ENCODE measurements around the gene CTDSPL. TPM values are rescaled to one million over a fixed set of nuclear protein-coding genes. Genes with fewer than 3 reads are reported as not detected.

CTDSPL gene
- total RNA-seq, 1 experiment from 2014 or later = not detected

DNA sequence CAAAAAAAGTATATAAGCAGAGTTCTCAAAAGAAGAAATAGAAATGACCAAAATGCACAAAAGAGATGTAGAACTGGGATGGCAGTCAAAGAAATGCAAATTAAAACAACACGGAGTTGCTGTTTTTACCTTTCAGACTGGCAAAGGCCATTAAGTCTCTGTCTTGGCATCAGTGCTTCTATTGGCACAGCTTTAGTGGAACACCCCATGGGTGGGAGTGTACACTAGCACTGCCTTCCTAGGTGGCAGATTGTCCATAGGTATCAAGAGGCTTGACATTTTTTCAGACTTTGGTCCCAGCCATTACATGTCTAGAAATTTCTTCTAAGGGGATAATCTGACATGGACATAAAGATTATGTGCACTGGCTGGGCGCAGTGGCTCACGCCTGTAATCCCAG, 70.8 kb downstream of the CTDSPL start:
- no peak overlapping the region for H2AFZ ChIP-seq (ENCODE audit: low read length)
- no peak for DNase-seq
- no peaks in the 10 kb centered on the region for H3K27me3 ChIP-seq (ENCODE audit: low read length)
- no peak overlapping the region for H3K4me3 ChIP-seq (ENCODE audit: low read length)
- no peaks in the 10 kb centered on the region for H3K9me2 ChIP-seq (replicated peaks; ENCODE audit: insufficient read depth, low read length)
- H3K9ac ChIP-seq (ENCODE audit: low read length) = no peak overlapping the region
- no peaks in the 10 kb centered on the region for H3K4me1 ChIP-seq (ENCODE audit: low read length)
- no peaks in the 10 kb centered on the region for H3K36me3 ChIP-seq (ENCODE audit: insufficient read depth, low read length)
- no peaks in the 10 kb centered on the region for H4K20me1 ChIP-seq (ENCODE audit: insufficient read depth, low read depth, low read length)
- H3K79me2 ChIP-seq (ENCODE audit: low read length) = no peaks in the 10 kb centered on the region
- H3K27ac ChIP-seq (ENCODE audit: low read length) = no peak overlapping the region
- no peaks in the 10 kb centered on the region for H3K9me3 ChIP-seq (ENCODE audit: low read length)
- H3K4me2 ChIP-seq (ENCODE audit: low read depth, low read length, poor library complexity, severe bottlenecking) = no peak overlapping the region

DNA sequence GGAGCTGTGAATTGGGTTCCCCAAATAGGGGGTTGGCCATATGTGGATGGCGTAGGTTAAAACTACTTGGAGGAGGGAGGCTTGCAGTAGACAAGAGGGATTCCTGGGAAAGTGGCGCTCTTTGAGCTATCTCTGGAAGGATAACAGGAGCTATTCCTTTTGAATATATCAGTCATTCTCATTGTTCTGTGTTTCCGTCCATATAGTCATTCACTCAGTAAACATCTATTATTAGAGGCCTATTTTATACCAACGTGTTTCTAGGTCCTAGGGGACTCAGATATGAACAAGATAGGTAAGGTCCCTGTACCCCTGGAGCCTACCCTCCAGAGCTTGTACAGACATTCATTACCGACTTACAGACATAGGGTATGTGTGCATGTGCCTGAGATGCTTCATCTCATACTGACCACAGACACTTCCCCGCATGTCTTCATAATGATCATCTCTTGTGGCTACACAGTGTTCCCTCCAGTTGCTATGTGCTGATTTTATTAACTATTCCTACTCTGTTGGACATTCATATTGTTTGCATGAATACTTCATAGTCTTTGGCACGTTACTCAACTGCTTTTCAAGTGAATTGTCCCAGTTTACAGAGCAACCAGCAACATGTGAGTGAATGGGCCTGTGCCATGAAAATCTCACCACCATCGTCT, 73.1 kb downstream of the CTDSPL start:
- no peak overlapping the region for H3K4me3 ChIP-seq (ENCODE audit: low read length)
- no peaks in the 10 kb centered on the region for H3K79me2 ChIP-seq (ENCODE audit: low read length)
- no peak overlapping the region for H2AFZ ChIP-seq (ENCODE audit: low read length)
- H3K9me2 ChIP-seq (replicated peaks; ENCODE audit: insufficient read depth, low read length) = no peaks in the 10 kb centered on the region
- H4K20me1 ChIP-seq (ENCODE audit: insufficient read depth, low read depth, low read length) = no peaks in the 10 kb centered on the region
- no peak overlapping the region for H3K27ac ChIP-seq (ENCODE audit: low read length)
- no peak for DNase-seq
- H3K36me3 ChIP-seq (ENCODE audit: insufficient read depth, low read length) = no peaks in the 10 kb centered on the region
- H3K4me2 ChIP-seq (ENCODE audit: low read depth, low read length, poor library complexity, severe bottlenecking) = no peak overlapping the region
- no peaks in the 10 kb centered on the region for H3K9me3 ChIP-seq (ENCODE audit: low read length)
- H3K27me3 ChIP-seq (ENCODE audit: low read length) = no peaks in the 10 kb centered on the region
- no peaks in the 10 kb centered on the region for H3K4me1 ChIP-seq (ENCODE audit: low read length)
- no peak overlapping the region for H3K9ac ChIP-seq (ENCODE audit: low read length)

DNA sequence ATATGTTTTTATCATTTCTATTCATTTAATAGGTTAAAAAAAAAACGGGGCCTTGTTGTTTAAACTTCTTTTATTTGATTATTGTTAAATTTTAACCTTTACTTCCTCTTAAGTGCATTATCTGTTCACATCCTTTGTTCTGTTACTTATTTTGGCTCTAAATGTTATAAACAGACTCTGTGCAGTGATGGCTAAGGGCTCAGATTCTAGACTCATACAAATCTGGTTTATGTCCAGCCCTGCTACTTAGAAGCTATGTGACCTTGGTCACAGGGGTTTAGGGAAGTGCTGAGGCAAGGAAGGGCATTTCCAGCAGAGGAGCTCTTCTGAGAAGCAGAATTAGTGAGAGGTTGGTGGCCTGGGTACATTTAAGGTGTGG, 73.6 kb downstream of the CTDSPL start:
- no peaks in the 10 kb centered on the region for H3K79me2 ChIP-seq (ENCODE audit: low read length)
- no peak overlapping the region for H2AFZ ChIP-seq (ENCODE audit: low read length)

DNA sequence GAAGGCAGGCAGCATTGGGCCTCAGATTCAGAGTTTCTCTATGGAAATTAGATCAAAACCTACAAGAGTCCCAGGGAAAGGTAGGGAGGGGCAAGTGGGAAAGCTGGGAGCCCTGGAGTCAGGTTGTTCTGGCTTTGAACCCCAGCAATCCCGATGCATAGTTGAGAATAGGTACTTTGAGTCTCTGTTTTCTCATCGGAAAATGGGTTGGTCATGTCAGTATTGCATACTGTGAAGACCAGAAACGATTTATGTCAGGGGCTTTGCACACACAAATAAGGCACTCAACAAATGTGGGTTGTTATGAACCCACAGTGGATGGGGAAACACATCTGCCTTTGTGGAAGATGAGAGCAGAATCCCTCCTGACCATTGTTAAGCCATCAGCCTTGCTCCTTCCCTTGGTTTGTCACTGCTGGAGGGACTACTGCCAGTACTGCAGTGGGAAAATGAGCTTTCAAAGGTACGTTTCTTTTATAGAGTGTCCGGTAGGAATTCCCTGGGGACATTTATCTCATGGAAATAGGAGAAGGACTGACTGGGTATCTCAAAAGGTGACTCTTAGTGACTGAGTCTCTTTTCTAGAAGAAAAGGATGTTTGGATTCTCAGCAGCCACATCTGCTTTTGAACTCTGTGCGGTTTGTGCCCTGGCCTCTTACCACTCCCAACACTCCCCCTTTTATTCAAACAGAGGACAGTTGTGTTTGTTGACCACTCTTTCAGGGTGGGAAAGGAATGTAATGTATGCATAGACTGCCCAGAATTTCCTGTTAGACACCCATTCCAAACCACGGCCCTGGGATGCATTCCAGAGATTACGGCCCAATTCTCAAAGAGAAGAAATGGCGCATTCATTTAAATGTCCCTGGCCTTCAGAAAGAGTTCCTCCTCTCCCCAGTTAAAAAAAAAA, 74.3 kb downstream of the CTDSPL start:
- no peak overlapping the region for H3K4me3 ChIP-seq (ENCODE audit: low read length)
- no peak overlapping the region for H3K4me2 ChIP-seq (ENCODE audit: low read depth, low read length, poor library complexity, severe bottlenecking)
- H4K20me1 ChIP-seq (ENCODE audit: insufficient read depth, low read depth, low read length) = no peaks in the 10 kb centered on the region
- no peaks in the 10 kb centered on the region for H3K27me3 ChIP-seq (ENCODE audit: low read length)
- H2AFZ ChIP-seq (ENCODE audit: low read length) = no peak overlapping the region
- no peak for DNase-seq
- H3K9me2 ChIP-seq (replicated peaks; ENCODE audit: insufficient read depth, low read length) = no peaks in the 10 kb centered on the region
- H3K36me3 ChIP-seq (ENCODE audit: insufficient read depth, low read length) = no peaks in the 10 kb centered on the region
- no peaks in the 10 kb centered on the region for H3K79me2 ChIP-seq (ENCODE audit: low read length)
- H3K9me3 ChIP-seq (ENCODE audit: low read length) = no peaks in the 10 kb centered on the region
- H3K27ac ChIP-seq (ENCODE audit: low read length) = no peak overlapping the region
- H3K4me1 ChIP-seq (ENCODE audit: low read length) = no peaks in the 10 kb centered on the region
- H3K9ac ChIP-seq (ENCODE audit: low read length) = no peak overlapping the region

More for the DNA sequence above, 73.6 kb downstream of the CTDSPL start:
- no peak for DNase-seq
- Histone ChIP-seq H3K4me2 (ENCODE audit: low read depth, low read length, poor library complexity, severe bottlenecking) (no peak overlapping the region), H4K20me1 (ENCODE audit: insufficient read depth, low read depth, low read length) (no peaks in the 10 kb centered on the region), H3K36me3 (ENCODE audit: insufficient read depth, low read length) (no peaks in the 10 kb centered on the region), H3K9me3 (ENCODE audit: low read length) (no peaks in the 10 kb centered on the region), H3K4me3 (ENCODE audit: low read length) (no peak overlapping the region), H3K27ac (ENCODE audit: low read length) (no peak overlapping the region), H3K4me1 (ENCODE audit: low read length) (no peaks in the 10 kb centered on the region), H3K9ac (ENCODE audit: low read length) (no peak overlapping the region), H3K9me2 (replicated peaks; ENCODE audit: insufficient read depth, low read length) (no peaks in the 10 kb centered on the region), H3K27me3 (ENCODE audit: low read length) (no peaks in the 10 kb centered on the region)

DNA sequence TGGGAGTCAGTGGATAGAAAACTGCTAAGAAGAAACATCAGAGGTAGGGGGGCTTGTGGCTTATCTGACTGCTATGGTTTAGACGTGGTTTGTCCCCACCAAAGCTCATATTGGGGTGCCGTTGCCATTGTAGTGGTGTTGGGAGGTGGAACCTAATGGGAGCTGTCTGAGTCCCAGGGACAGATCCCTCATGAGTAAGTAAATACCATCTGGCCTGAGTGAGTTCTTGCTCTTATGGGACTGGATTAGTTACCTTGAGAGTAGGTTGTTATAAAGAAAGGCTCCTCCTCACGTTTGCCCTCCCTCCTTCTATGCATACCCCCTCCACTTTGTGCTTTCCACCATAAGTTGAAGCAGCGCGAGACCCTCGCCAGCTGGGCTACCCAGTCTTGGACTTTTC, 75.5 kb downstream of the CTDSPL start:
- no peak overlapping the region for H3K27ac ChIP-seq (ENCODE audit: low read length)
- H3K4me3 ChIP-seq (ENCODE audit: low read length) = no peak overlapping the region
- no peak overlapping the region for H3K9ac ChIP-seq (ENCODE audit: low read length)
- H4K20me1 ChIP-seq (ENCODE audit: insufficient read depth, low read depth, low read length) = no peaks in the 10 kb centered on the region
- H2AFZ ChIP-seq (ENCODE audit: low read length) = no peak overlapping the region
- no peaks in the 10 kb centered on the region for H3K27me3 ChIP-seq (ENCODE audit: low read length)
- no peaks in the 10 kb centered on the region for H3K9me3 ChIP-seq (ENCODE audit: low read length)
- DNase-seq = no peak
- no peak overlapping the region for H3K4me2 ChIP-seq (ENCODE audit: low read depth, low read length, poor library complexity, severe bottlenecking)
- no peaks in the 10 kb centered on the region for H3K79me2 ChIP-seq (ENCODE audit: low read length)
- H3K4me1 ChIP-seq (ENCODE audit: low read length) = no peaks in the 10 kb centered on the region
- H3K36me3 ChIP-seq (ENCODE audit: insufficient read depth, low read length) = no peaks in the 10 kb centered on the region
- H3K9me2 ChIP-seq (replicated peaks; ENCODE audit: insufficient read depth, low read length) = no peaks in the 10 kb centered on the region

DNA sequence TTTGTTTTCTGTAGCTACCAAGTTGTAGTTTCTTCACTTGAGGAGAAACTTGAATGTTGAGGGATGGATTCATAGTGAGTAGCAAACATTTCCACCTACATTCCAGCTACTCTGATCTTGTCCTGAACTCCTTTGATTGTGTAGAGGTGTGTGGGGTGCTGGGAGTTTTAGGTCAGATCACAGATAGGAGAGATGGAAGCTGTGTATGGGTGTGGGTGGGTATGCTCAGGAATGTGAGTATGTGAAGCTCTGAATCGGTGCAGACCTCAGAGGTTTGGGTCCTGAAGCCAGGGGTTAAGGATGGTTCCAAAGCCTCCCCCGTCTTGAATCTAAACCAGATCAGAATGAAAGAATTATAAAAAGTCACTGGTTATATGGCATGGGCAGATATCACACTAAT, 76.3 kb downstream of the CTDSPL start:
- no peaks in the 10 kb centered on the region for H3K27me3 ChIP-seq (ENCODE audit: low read length)
- no peak overlapping the region for H3K4me2 ChIP-seq (ENCODE audit: low read depth, low read length, poor library complexity, severe bottlenecking)
- H3K36me3 ChIP-seq (ENCODE audit: insufficient read depth, low read length) = no peaks in the 10 kb centered on the region
- no peak overlapping the region for H2AFZ ChIP-seq (ENCODE audit: low read length)
- no peaks in the 10 kb centered on the region for H3K4me1 ChIP-seq (ENCODE audit: low read length)
- no peak overlapping the region for H3K4me3 ChIP-seq (ENCODE audit: low read length)
- no peak for DNase-seq
- H3K9me2 ChIP-seq (replicated peaks; ENCODE audit: insufficient read depth, low read length) = no peaks in the 10 kb centered on the region
- H3K27ac ChIP-seq (ENCODE audit: low read length) = no peak overlapping the region
- H4K20me1 ChIP-seq (ENCODE audit: insufficient read depth, low read depth, low read length) = no peaks in the 10 kb centered on the region
- H3K9me3 ChIP-seq (ENCODE audit: low read length) = no peaks in the 10 kb centered on the region
- H3K79me2 ChIP-seq (ENCODE audit: low read length) = no peaks in the 10 kb centered on the region
- no peak overlapping the region for H3K9ac ChIP-seq (ENCODE audit: low read length)

DNA sequence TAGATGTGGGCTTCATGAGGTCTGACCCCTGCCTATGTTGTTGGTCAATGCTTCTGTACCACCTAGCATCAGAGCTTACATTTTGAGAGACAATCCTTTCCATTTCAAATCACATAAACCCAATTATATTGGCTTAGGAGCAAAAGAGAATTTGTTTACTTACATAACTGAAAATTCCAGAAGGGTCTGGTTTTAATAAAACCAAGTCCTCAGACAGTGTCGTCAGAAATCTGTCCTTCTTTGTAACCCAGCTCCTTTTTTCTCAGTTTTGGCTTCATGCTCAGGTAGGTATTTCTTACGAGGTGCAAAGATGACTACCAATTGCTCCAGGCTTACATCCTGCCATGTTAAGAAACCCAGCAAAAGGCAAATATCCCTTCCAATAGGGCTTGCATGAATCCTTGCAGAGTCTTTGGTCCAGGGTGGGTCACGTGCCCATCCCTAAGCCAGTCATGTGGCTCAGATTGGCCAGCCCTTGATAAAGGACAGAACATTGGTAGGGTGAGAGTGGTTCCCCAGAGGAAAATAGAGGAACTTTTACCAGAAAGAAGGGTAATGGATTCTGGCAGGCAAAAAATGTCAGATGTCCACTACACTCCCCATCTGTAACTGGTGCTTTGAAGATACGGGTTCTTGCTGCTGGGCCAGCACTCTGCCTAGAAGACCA, 78.7 kb downstream of the CTDSPL start:
- Histone ChIP-seq H3K27me3 (ENCODE audit: low read length) (no peaks in the 10 kb centered on the region), H3K9ac (ENCODE audit: low read length) (no peak overlapping the region), H3K79me2 (ENCODE audit: low read length) (no peaks in the 10 kb centered on the region), H3K4me3 (ENCODE audit: low read length) (no peak overlapping the region), H3K4me1 (ENCODE audit: low read length) (no peaks in the 10 kb centered on the region), H3K36me3 (ENCODE audit: insufficient read depth, low read length) (no peaks in the 10 kb centered on the region), H3K9me3 (ENCODE audit: low read length) (no peaks in the 10 kb centered on the region), H4K20me1 (ENCODE audit: insufficient read depth, low read depth, low read length) (no peaks in the 10 kb centered on the region), H2AFZ (ENCODE audit: low read length) (no peak overlapping the region), H3K9me2 (replicated peaks; ENCODE audit: insufficient read depth, low read length) (no peaks in the 10 kb centered on the region), H3K27ac (ENCODE audit: low read length) (no peak overlapping the region), H3K4me2 (ENCODE audit: low read depth, low read length, poor library complexity, severe bottlenecking) (no peak overlapping the region)
- DNase-seq = no peak

Data from Karpas-422 (cell line).